ENCODE measurements around the gene ZNF24.

Gene ZNF24

GRCh38 chr18:35291166-35291565 is 53.1 kb downstream of the ZNF24 start:
- Histone ChIP-seq H3K27ac (peak overlapping the region in 1 of 2 donors; percentile 84), H3K9me3 (no peaks in the 10 kb centered on the region), H3K36me3 (peaks cover 0 to 22% (median 13%) of the 10 kb centered on the region in 3 donors), H3K4me3 (peak overlapping the region; percentile 60 to 79), H3K27me3 (no peaks in the 10 kb centered on the region), H3K4me1 (peaks cover 0 to 25% (median 13%) of the 10 kb centered on the region in 4 donors)
- DNase-seq, result no peak
- no peak for TF ChIP-seq CTCF (IDR thresholded peaks at IDR 0.05)
- intact Hi-C loops (cut with DNase I; ENCODE audit: low total_unique reads), result loop anchor here (5.0 kb wide), 1 partner anchor 51 kb away; the partner anchor contains the start of gene ZNF24

DNA sequence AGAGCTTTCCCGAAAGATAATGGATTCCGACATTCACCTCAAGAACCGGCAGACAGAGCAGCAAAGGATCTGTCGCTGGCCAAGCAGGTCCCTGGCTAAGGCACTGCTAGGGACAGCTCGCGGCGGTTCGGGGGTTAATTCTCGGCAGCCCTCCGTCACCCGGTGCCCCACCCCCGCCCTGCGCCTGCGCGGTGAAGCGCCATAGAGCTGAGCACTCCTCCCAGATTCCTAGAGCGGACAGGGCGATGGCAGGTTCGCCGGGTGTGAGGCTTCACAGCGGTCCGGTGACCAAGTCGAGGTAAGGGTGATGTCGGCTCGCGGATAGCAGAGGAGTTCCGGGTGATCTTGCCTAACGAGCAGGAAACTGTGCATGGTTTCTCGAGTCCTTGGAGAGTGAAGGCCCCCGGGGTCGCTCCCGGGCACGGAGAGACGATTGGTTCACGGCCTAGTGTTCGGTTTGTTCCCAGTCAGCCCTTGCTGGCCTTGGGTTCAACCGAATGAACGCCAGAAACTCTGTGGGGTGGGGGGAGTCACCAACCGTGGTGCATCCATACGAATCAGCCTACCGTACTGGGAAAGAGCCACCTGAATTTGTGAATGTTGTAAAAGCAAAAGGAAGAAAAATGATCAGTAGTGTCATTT is 54.0 kb downstream of the ZNF24 start, which contains the start of gene ZSCAN30:
Gene ZSCAN30, minus strand, starts transcription at position 136 of the 642 bp plus-strand sequence. CDS start 25,877 bp downstream, outside the sequence.
- peaks cover 0 to 13% (median 8%) of the 10 kb centered on the region in 3 donors for H3K36me3 ChIP-seq
- intact Hi-C loops (cut with DNase I; ENCODE audit: low total_unique reads), result loop anchor here (5.0 kb wide), 1 partner anchor 52 kb away; the partner anchor contains the start of gene ZNF24
- peaks cover 0 to 25% (median 13%) of the 10 kb centered on the region in 4 donors for H3K4me1 ChIP-seq
- no peak for TF ChIP-seq CTCF (IDR thresholded peaks at IDR 0.05)
- H3K27ac ChIP-seq, result peak within 1 kb of the TSS; percentile 82 to 84
- H3K27me3 ChIP-seq, result no peaks in the 10 kb centered on the region
- DNase-seq, result peak; percentile 94 to 97
- H3K9me3 ChIP-seq, result no peaks in the 10 kb centered on the region
- H3K4me3 ChIP-seq, result peak within 1 kb of the TSS; percentile 60 to 79

- Histone ChIP-seq H3K36me3 (peaks cover 0 to 10% (median 7%) of the 10 kb centered on the region in 3 donors), H3K27ac (peak overlapping the region; percentile 82 to 84), H3K4me3 (peak overlapping the region; percentile 60 to 79), H3K4me1 (peaks cover 0 to 25% (median 13%) of the 10 kb centered on the region in 4 donors), H3K9me3 (no peaks in the 10 kb centered on the region), H3K27me3 (no peaks in the 10 kb centered on the region)
- no peak for TF ChIP-seq CTCF (IDR thresholded peaks at IDR 0.05)
- DNase-seq, result no peak
- intact Hi-C loops (cut with DNase I; ENCODE audit: low total_unique reads), result loop anchor here (5.0 kb wide), 1 partner anchor 53 kb away; the partner anchor contains the start of gene ZNF24
Measured at GRCh38 chr18:35289727-35290093, 54.5 kb downstream of the ZNF24 start.

DNA sequence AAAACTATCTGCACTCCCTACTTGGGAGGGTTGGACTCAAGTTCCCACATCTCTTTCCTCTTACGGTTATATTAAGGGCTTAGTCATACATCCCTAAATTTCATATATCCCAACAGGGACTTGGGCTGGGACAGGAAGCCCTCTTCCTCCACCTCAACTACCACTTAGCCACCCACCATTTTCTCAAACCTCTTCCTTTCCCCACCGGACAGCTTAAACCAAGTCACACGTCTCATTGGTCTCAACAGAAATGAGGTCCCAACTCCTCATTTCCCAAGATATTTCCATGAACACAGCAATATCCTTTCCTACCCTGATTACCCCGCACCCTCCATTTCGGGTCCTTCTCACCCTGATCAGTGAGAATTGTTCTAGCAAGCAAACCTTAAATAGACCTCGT is 54.9 kb downstream of the ZNF24 start:
- TF ChIP-seq CTCF (IDR thresholded peaks at IDR 0.05), result no peak
- no peak for DNase-seq
- H3K4me1 ChIP-seq, result peaks cover 0 to 25% (median 13%) of the 10 kb centered on the region in 4 donors
- H3K27ac ChIP-seq, result peak overlapping the region; percentile 82 to 84
- H3K27me3 ChIP-seq, result no peaks in the 10 kb centered on the region
- H3K9me3 ChIP-seq, result no peaks in the 10 kb centered on the region
- H3K4me3 ChIP-seq, result peak overlapping the region; percentile 60 to 79
- intact Hi-C loops (cut with DNase I; ENCODE audit: low total_unique reads), result no loop called here
- peaks cover 0 to 13% (median 10%) of the 10 kb centered on the region in 3 donors for H3K36me3 ChIP-seq

GRCh38 chr18:35284841-35285240 is 59.4 kb downstream of the ZNF24 start:
- Histone ChIP-seq H3K4me3 (no peak overlapping the region), H3K9me3 (no peaks in the 10 kb centered on the region), H3K27ac (no peak overlapping the region), H3K4me1 (peaks cover 0 to 7% (median 2%) of the 10 kb centered on the region in 4 donors), H3K27me3 (no peaks in the 10 kb centered on the region), H3K36me3 (peaks cover 0 to 19% (median 16%) of the 10 kb centered on the region in 3 donors)
- no peak for DNase-seq
- intact Hi-C loops (cut with DNase I; ENCODE audit: low total_unique reads), result no loop called here
- no peak for TF ChIP-seq CTCF (IDR thresholded peaks at IDR 0.05)

Measured in tibial artery (tissue), 4 donors.